ENCODE results near the gene P2RX2.

The P2RX2 gene

GRCh38 chr12:132605892-132606291 is 12.7 kb upstream of the P2RX2 start:
- H3K18ac ChIP-seq (ENCODE audit: low read length): peak overlapping the region; percentile 71
- H4K8ac ChIP-seq (ENCODE audit: low read depth, low read length): no peak overlapping the region
- H3K79me1 ChIP-seq (ENCODE audit: low read depth, low read length): no peaks in the 10 kb centered on the region
- WGBS, 2 donors (ENCODE audit: extremely low coverage in 2 of 2, insufficient read length in 2 of 2, insufficient replicate concordance in 1 of 2): no CpG with 5 or more reads among the region's 18 CpGs
- H3K4ac ChIP-seq (ENCODE audit: low read length): no peak overlapping the region
- peak overlapping the region; percentile 88 for H2AK5ac ChIP-seq (ENCODE audit: low read depth, low read length)
- H3K27ac ChIP-seq (replicated peaks; ENCODE audit: low read length): no peak overlapping the region
- H2BK15ac ChIP-seq (ENCODE audit: low read length): no peak overlapping the region
- no peak overlapping the region for H3K9ac ChIP-seq (ENCODE audit: low read depth, low read length, poor library complexity)
- DNase-seq (ENCODE audit: low spot score): no peak
- peaks cover 0 to 31% (median 29%) of the 10 kb centered on the region in 3 experiments for H3K27me3 ChIP-seq (ENCODE audit: control insufficient read depth in 3 of 3, insufficient read depth in 3 of 3, low read depth in 1 of 3, low read length in 3 of 3)
- H3K4me2 ChIP-seq (ENCODE audit: insufficient read depth, low read length, poor library complexity, severe bottlenecking): no peak overlapping the region
- H3K36me3 ChIP-seq (replicated peaks in 1 of 2; ENCODE audit: control insufficient read depth in 2 of 2, insufficient read depth in 2 of 2, low read length in 2 of 2): no peaks in the 10 kb centered on the region
- H2BK12ac ChIP-seq (ENCODE audit: low read length): no peak overlapping the region
- H3K4me1 ChIP-seq (ENCODE audit: control insufficient read depth in 2 of 2, insufficient read depth in 1 of 2, low read depth in 1 of 2, low read length in 2 of 2): peaks cover 16 to 44% of the 10 kb centered on the region in 2 donors
- no peak overlapping the region for H4K91ac ChIP-seq (ENCODE audit: low read depth, low read length, poor library complexity)
- no peak overlapping the region for H3K14ac ChIP-seq (ENCODE audit: low read length)
- peak overlapping the region; percentile 31 for H3K23ac ChIP-seq (ENCODE audit: low read depth, low read length, poor library complexity)
- peaks cover 0 to 3% of the 10 kb centered on the region in 2 donors for H3K9me3 ChIP-seq (replicated peaks in 1 of 2; ENCODE audit: control insufficient read depth in 2 of 2, insufficient read depth in 1 of 2, low read depth in 1 of 2, low read length in 2 of 2)
- H2AFZ ChIP-seq (ENCODE audit: low read length): no peak overlapping the region
- H3K4me3 ChIP-seq (ENCODE audit: low read length in 2 of 2): no peak overlapping the region
- peak overlapping the region; percentile 53 for H2BK5ac ChIP-seq (ENCODE audit: low read length)
- H2BK120ac ChIP-seq (ENCODE audit: low read depth, low read length): no peak overlapping the region

- no peak overlapping the region for H2AFZ ChIP-seq (ENCODE audit: low read length)
- H4K8ac ChIP-seq (ENCODE audit: low read depth, low read length): no peak overlapping the region
- no peak overlapping the region for H3K4ac ChIP-seq (ENCODE audit: low read length)
- H2AK5ac ChIP-seq (ENCODE audit: low read depth, low read length): no peak overlapping the region
- no peak overlapping the region for H2BK12ac ChIP-seq (ENCODE audit: low read length)
- H3K27ac ChIP-seq (replicated peaks; ENCODE audit: low read length): no peak overlapping the region
- no peak overlapping the region for H3K9ac ChIP-seq (ENCODE audit: low read depth, low read length, poor library complexity)
- no peaks in the 10 kb centered on the region for H3K79me1 ChIP-seq (ENCODE audit: low read depth, low read length)
- H3K36me3 ChIP-seq (replicated peaks in 1 of 2; ENCODE audit: control insufficient read depth in 2 of 2, insufficient read depth in 2 of 2, low read length in 2 of 2): no peaks in the 10 kb centered on the region
- peaks cover 16 to 43% of the 10 kb centered on the region in 2 donors for H3K4me1 ChIP-seq (ENCODE audit: control insufficient read depth in 2 of 2, insufficient read depth in 1 of 2, low read depth in 1 of 2, low read length in 2 of 2)
- H3K27me3 ChIP-seq (ENCODE audit: control insufficient read depth in 3 of 3, insufficient read depth in 3 of 3, low read depth in 1 of 3, low read length in 3 of 3): peaks cover 2 to 31% (median 29%) of the 10 kb centered on the region in 3 experiments
- peaks cover 1 to 6% of the 10 kb centered on the region in 2 donors for H3K9me3 ChIP-seq (replicated peaks in 1 of 2; ENCODE audit: control insufficient read depth in 2 of 2, insufficient read depth in 1 of 2, low read depth in 1 of 2, low read length in 2 of 2)
- H3K4me2 ChIP-seq (ENCODE audit: insufficient read depth, low read length, poor library complexity, severe bottlenecking): no peak overlapping the region
- peak overlapping the region; percentile 35 for H3K23ac ChIP-seq (ENCODE audit: low read depth, low read length, poor library complexity)
- no peak overlapping the region for H2BK120ac ChIP-seq (ENCODE audit: low read depth, low read length)
- no peak overlapping the region for H4K91ac ChIP-seq (ENCODE audit: low read depth, low read length, poor library complexity)
- WGBS, 2 donors (ENCODE audit: extremely low coverage in 2 of 2, insufficient read length in 2 of 2, insufficient replicate concordance in 1 of 2): no CpG with 5 or more reads among the region's 16 CpGs
- DNase-seq (ENCODE audit: low spot score): no peak
- H2BK5ac ChIP-seq (ENCODE audit: low read length): peak overlapping the region; percentile 53
- no peak overlapping the region for H3K18ac ChIP-seq (ENCODE audit: low read length)
- H3K4me3 ChIP-seq (ENCODE audit: low read length in 2 of 2): no peak overlapping the region
- no peak overlapping the region for H2BK15ac ChIP-seq (ENCODE audit: low read length)
- no peak overlapping the region for H3K14ac ChIP-seq (ENCODE audit: low read length)
Observed at GRCh38 chr12:132606466-132606865, 12.1 kb upstream of the P2RX2 start.

GRCh38 chr12:132606927-132607326 is 11.6 kb upstream of the P2RX2 start:
- WGBS, 2 donors (ENCODE audit: extremely low coverage in 2 of 2, insufficient read length in 2 of 2, insufficient replicate concordance in 1 of 2): no CpG with 5 or more reads among the region's 19 CpGs
- Histone ChIP-seq H3K18ac (ENCODE audit: low read length) (peak overlapping the region; percentile 13), H3K14ac (ENCODE audit: low read length) (no peak overlapping the region), H2BK5ac (ENCODE audit: low read length) (no peak overlapping the region), H3K23ac (ENCODE audit: low read depth, low read length, poor library complexity) (no peak overlapping the region), H3K4me3 (ENCODE audit: low read length in 2 of 2) (no peak overlapping the region), H2BK15ac (ENCODE audit: low read length) (peak overlapping the region; percentile 67), H4K91ac (ENCODE audit: low read depth, low read length, poor library complexity) (no peak overlapping the region), H2AFZ (ENCODE audit: low read length) (no peak overlapping the region), H3K79me1 (ENCODE audit: low read depth, low read length) (no peaks in the 10 kb centered on the region), H3K36me3 (replicated peaks in 1 of 2; ENCODE audit: control insufficient read depth in 2 of 2, insufficient read depth in 2 of 2, low read length in 2 of 2) (no peaks in the 10 kb centered on the region), H3K9me3 (replicated peaks in 1 of 2; ENCODE audit: control insufficient read depth in 2 of 2, insufficient read depth in 1 of 2, low read depth in 1 of 2, low read length in 2 of 2) (peaks cover 3 to 11% of the 10 kb centered on the region in 2 donors), H2BK120ac (ENCODE audit: low read depth, low read length) (no peak overlapping the region), H3K4ac (ENCODE audit: low read length) (no peak overlapping the region), H4K8ac (ENCODE audit: low read depth, low read length) (no peak overlapping the region), H3K4me2 (ENCODE audit: insufficient read depth, low read length, poor library complexity, severe bottlenecking) (no peak overlapping the region), H3K4me1 (ENCODE audit: control insufficient read depth in 2 of 2, insufficient read depth in 1 of 2, low read depth in 1 of 2, low read length in 2 of 2) (peaks cover 16 to 40% of the 10 kb centered on the region in 2 donors), H3K27ac (replicated peaks; ENCODE audit: low read length) (no peak overlapping the region), H3K27me3 (ENCODE audit: control insufficient read depth in 3 of 3, insufficient read depth in 3 of 3, low read depth in 1 of 3, low read length in 3 of 3) (peaks cover 3 to 36% (median 29%) of the 10 kb centered on the region in 3 experiments), H3K9ac (ENCODE audit: low read depth, low read length, poor library complexity) (no peak overlapping the region), H2AK5ac (ENCODE audit: low read depth, low read length) (peak overlapping the region; percentile 50), H2BK12ac (ENCODE audit: low read length) (peak overlapping the region; percentile 82)
- no peak for DNase-seq (ENCODE audit: low spot score)

GRCh38 chr12:132608231-132609171 is 10.1 kb upstream of the P2RX2 start:
- H2BK15ac ChIP-seq (ENCODE audit: low read length): no peak overlapping the region
- H3K14ac ChIP-seq (ENCODE audit: low read length): peak overlapping the region; percentile 47
- peak overlapping the region; percentile 96 for H2AK5ac ChIP-seq (ENCODE audit: low read depth, low read length)
- H3K23ac ChIP-seq (ENCODE audit: low read depth, low read length, poor library complexity): no peak overlapping the region
- WGBS, 2 donors (ENCODE audit: extremely low coverage in 2 of 2, insufficient read length in 2 of 2, insufficient replicate concordance in 1 of 2): no CpG with 5 or more reads among the region's 25 CpGs
- H3K9me3 ChIP-seq (replicated peaks in 1 of 2; ENCODE audit: control insufficient read depth in 2 of 2, insufficient read depth in 1 of 2, low read depth in 1 of 2, low read length in 2 of 2): peaks cover 3 to 12% of the 10 kb centered on the region in 2 donors
- H2BK5ac ChIP-seq (ENCODE audit: low read length): no peak overlapping the region
- peaks cover 3 to 48% (median 25%) of the 10 kb centered on the region in 3 experiments for H3K27me3 ChIP-seq (ENCODE audit: control insufficient read depth in 3 of 3, insufficient read depth in 3 of 3, low read depth in 1 of 3, low read length in 3 of 3)
- no peak overlapping the region for H3K4me3 ChIP-seq (ENCODE audit: low read length in 2 of 2)
- H4K91ac ChIP-seq (ENCODE audit: low read depth, low read length, poor library complexity): no peak overlapping the region
- H3K9ac ChIP-seq (ENCODE audit: low read depth, low read length, poor library complexity): no peak overlapping the region
- H4K8ac ChIP-seq (ENCODE audit: low read depth, low read length): no peak overlapping the region
- H3K18ac ChIP-seq (ENCODE audit: low read length): peak overlapping the region; percentile 20
- no peak overlapping the region for H3K4ac ChIP-seq (ENCODE audit: low read length)
- no peak overlapping the region for H2AFZ ChIP-seq (ENCODE audit: low read length)
- H3K79me1 ChIP-seq (ENCODE audit: low read depth, low read length): no peaks in the 10 kb centered on the region
- H3K4me1 ChIP-seq (ENCODE audit: control insufficient read depth in 2 of 2, insufficient read depth in 1 of 2, low read depth in 1 of 2, low read length in 2 of 2): peaks cover 9 to 25% of the 10 kb centered on the region in 2 donors
- no peak overlapping the region for H3K4me2 ChIP-seq (ENCODE audit: insufficient read depth, low read length, poor library complexity, severe bottlenecking)
- DNase-seq (ENCODE audit: low spot score): no peak
- no peak overlapping the region for H2BK12ac ChIP-seq (ENCODE audit: low read length)
- H2BK120ac ChIP-seq (ENCODE audit: low read depth, low read length): peak overlapping the region; percentile 28
- peak overlapping the region; percentile 6 for H3K27ac ChIP-seq (replicated peaks; ENCODE audit: low read length)
- no peaks in the 10 kb centered on the region for H3K36me3 ChIP-seq (replicated peaks in 1 of 2; ENCODE audit: control insufficient read depth in 2 of 2, insufficient read depth in 2 of 2, low read length in 2 of 2)
